Astrocyte of the spinal cord (primary cell): ENCODE measurements around the gene HOXA1.

Source experiments
- DNase-seq: peaks from one replicate; pipeline ENCODE4 v3.0.0; 2011; ENCODE audit warnings: low read depth, low spot score
- H3K4me3 ChIP-seq: 2 replicates; pipeline ENCODE4 v1.5.1; 2011; ENCODE audit warnings: low read depth, mild to moderate bottlenecking, low read length, moderate library complexity
- CTCF ChIP-seq: IDR thresholded peaks from 2 replicates; pipeline ENCODE4 v1.5.1; 2012; ENCODE audit warnings: low read depth, mild to moderate bottlenecking, low read length, inconsistent platforms
- in situ Hi-C: cut with HindIII; loops from 2 replicates; pipeline ENCODE4 v1.10.0; 2017; ENCODE audit warnings: low sequenced_read_pairs

The HOXA1 gene

DNA sequence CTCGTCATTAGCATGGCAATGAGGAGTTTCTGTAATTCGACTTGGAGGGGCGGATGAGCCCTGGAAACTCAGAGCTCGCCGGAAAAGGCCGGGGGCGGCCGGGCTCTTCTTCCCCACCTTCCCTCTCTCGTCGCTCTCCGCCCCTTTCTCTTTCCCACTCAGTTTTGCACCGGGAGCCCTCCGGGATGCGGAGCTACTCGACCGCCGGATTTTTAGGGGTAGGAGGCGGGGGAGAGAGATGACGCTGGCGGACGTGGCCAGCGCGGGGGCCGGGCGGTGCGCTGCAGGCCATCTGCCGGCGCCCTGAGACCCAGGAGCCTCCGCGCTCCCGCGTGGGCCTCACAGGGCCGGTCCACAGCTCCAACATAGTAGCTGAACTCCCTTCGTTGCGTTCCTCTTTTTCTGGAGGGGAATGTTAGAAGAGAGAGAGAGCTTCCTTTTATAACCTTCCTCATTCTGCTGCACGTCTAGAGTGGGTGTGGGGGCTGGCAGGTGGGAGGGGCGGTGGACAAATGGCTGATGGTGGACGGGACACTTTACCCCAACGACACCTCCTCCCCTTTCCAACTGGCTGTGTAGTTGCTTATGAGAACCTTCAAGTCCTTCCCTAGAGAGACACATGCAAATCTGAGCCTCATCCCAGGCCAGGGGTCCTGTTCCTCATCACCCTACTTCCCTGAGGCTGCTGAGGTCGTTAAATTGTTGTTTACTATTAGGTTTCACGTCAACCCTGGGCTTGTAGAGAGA lies 1.1 kb upstream of the HOXA1 start:
- DNase-seq, result peak; percentile 59
- no peak for TF ChIP-seq CTCF
- in situ Hi-C loops, result no loop called here
- peak overlapping the region; percentile 93 for H3K4me3 ChIP-seq

DNA sequence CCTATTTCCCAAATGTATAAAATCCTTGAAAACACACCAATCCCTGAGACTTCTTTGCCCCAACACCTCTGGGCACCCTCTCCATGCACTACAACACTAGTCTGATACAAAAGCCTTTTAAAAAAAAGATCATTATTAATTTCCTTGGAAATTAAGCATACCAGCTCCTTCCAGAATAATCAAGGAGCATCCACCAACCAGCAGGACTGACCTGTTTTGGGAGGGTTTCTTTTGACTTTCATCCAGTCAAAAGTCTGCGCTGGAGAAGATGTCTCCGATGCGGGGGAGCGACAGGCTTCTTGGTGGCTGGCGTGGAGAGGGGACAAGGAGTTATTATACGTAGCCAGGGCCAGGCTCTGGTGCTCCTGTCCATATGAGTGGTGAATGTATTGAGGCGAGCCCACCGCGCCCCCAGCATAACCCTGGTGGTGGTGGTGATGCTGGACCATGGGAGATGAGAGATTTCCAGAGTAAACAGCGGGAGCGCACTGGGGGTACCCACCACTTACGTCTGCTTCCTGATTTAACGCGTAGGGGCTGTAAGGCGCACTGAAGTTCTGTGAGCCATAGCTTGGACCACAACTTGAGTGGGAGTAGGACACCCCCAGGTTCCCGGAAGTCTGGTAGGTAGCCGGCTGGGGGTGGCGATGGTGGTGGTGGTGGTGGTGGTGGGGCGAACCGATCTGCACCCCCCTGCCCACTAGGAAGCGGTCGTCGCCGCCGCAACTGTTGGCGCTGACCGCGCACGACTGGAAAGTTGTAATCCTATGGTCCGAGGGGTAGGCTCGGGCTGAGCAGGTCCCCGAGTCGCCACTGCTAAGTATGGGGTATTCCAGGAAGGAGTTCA lies 527 bp downstream of the HOXA1 start:
- peak overlapping the region; percentile 93 for H3K4me3 ChIP-seq
- in situ Hi-C loops, result no loop called here
- DNase-seq, result peak; percentile 45
- no peak for TF ChIP-seq CTCF

DNA sequence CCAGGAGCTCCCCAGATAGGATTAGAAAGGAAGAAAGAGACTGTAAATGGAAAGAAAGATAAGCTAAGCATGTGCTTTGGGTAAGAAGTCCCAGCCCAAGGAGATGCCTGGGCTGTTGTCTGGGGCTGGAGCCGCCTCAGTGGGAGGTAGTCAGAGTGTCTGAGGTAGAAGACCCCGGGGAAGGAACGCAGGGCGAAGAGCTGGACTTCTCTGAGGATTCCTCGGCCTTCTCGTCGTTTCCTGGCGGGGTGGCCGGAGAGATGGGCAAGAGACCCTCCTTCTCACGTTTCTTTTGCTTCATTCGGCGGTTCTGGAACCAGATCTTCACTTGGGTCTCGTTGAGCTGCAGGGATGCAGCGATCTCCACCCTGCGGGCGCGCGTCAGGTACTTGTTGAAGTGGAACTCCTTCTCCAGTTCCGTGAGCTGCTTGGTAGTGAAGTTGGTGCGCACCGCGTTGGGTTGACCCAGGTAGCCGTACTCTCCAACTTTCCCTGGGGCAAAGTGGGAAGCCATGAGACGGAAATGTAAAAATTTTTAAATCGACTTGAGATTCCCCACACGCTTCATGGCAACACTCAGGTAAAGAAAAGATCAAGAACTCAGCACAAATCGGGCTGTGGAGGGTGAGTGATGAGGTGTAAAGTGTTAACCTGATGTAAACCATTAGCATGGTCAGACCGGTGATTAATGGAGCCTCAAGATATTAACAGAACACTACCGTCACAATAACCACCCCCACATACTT lies 1.3 kb downstream of the HOXA1 start:
- TF ChIP-seq CTCF, result no peak
- in situ Hi-C loops, result no loop called here
- H3K4me3 ChIP-seq, result peak overlapping the region; percentile 93
- no peak for DNase-seq

GRCh38 chr7:27093184-27093895 lies 2.5 kb downstream of the HOXA1 start:
- in situ Hi-C loops, result no loop called here
- no peak for DNase-seq
- TF ChIP-seq CTCF, result no peak
- no peak overlapping the region for H3K4me3 ChIP-seq

GRCh38 chr7:27092819-27093110 lies 3.0 kb downstream of the HOXA1 start:
- no peak overlapping the region for H3K4me3 ChIP-seq
- in situ Hi-C loops, result no loop called here
- DNase-seq, result no peak
- no peak for TF ChIP-seq CTCF
